Sigmoid colon (tissue), 4 donors: ENCODE measurements around the gene HDAC4.

Experiments used
- CTCF ChIP-seq, 4 experiments: fragments of 450-650 bp in 3 of 4; fragments of 200-600 bp in 1 of 4; IDR thresholded peaks; one replicate each; pipeline ENCODE4 v1.5.1; 2016 to 2019; ENCODE audit warnings: antibody characterized with exemption in 4 of 4, mild to moderate bottlenecking in 3 of 4, moderate library complexity in 2 of 4
- POLR2AphosphoS5 ChIP-seq, 4 donors: sonication (generic); formaldehyde crosslinking; IDR thresholded peaks; one replicate each; pipeline ENCODE4 v1.6.1; 2017; ENCODE audit warnings: antibody characterized with exemption in 4 of 4

- TF ChIP-seq CTCF (IDR thresholded peaks at IDR 0.05) = no peak
- no peak for TF ChIP-seq POLR2AphosphoS5 (IDR thresholded peaks at IDR 0.05)
These were observed 252.2 kb downstream of the HDAC4 start for GRCh38 chr2:239148495-239149200.
